Chondrocyte (in vitro differentiated cells): ENCODE data around the gene IL1R2. TPM values are rescaled to one million over a fixed set of nuclear protein-coding genes. Genes with fewer than 3 reads are reported as not detected.
A peak's percentile ranks its signal among the peaks of the same experiment; 100 is the strongest.
"Not testable (repeated sequence)": the region's sequence is repeated elsewhere in the genome, so short reads cannot be mapped to it uniquely, and the experiment has no call there.

Experiments
- DNase-seq: peaks from one replicate; pipeline ENCODE4 v3.0.0; 2021; ENCODE audit warnings: mixed read lengths, low spot score
- H3K27ac Mint-ChIP-seq: one replicate; pipeline ENCODE4 v1.8.0; 2021; ENCODE audit warnings: mild to moderate bottlenecking, moderate library complexity, mixed read lengths; ENCODE audit not compliant: unreplicated experiment
- H3K27me3 Mint-ChIP-seq: 2 replicates; pipeline ENCODE4 v1.8.0; 2021; ENCODE audit warnings: low read depth, mixed read lengths
- H3K36me3 Mint-ChIP-seq: 2 replicates; pipeline ENCODE4 v1.8.0; 2021; ENCODE audit warnings: low read depth, mixed read lengths
- H3K4me1 Mint-ChIP-seq: 2 replicates; pipeline ENCODE4 v1.8.0; 2021; ENCODE audit warnings: low read depth, mild to moderate bottlenecking, mixed read lengths
- H3K4me3 Mint-ChIP-seq: one replicate; pipeline ENCODE4 v1.8.0; 2021; ENCODE audit warnings: mild to moderate bottlenecking, moderate library complexity, mixed read lengths; ENCODE audit not compliant: unreplicated experiment
- H3K9me3 Mint-ChIP-seq: 2 replicates; pipeline ENCODE4 v1.8.0; 2021; ENCODE audit warnings: low read depth, mixed read lengths
- CTCF ChIP-seq: fragments of 200-600 bp; sonication (generic); IDR thresholded peaks from 2 replicates; pipeline ENCODE4 v1.5.0; 2021; ENCODE audit warnings: antibody characterized with exemption, mild to moderate bottlenecking, moderate library complexity
- total RNA-seq: library from RNA; stranded (reverse); gene quantifications from 3 replicates; pipeline ENCODE4 v1.2.1, GENCODE V29; 2021

IL1R2 gene
- total RNA-seq, 1 donor from 2014 or later, result not detected

GRCh38 chr2:102002228-102002627 is 10.5 kb downstream of the IL1R2 start:
- Mint-ChIP-seq H3K4me1 (no peaks in the 10 kb centered on the region), H3K9me3 (no peaks in the 10 kb centered on the region), H3K36me3 (no peaks in the 10 kb centered on the region), H3K27me3 (peaks cover 11% of the 10 kb centered on the region), H3K27ac (no peak overlapping the region), H3K4me3 (no peak overlapping the region)
- no peak for TF ChIP-seq CTCF
- no peak for DNase-seq

- not testable (repeated sequence) for H3K9me3 Mint-ChIP-seq, H3K36me3 Mint-ChIP-seq, DNase-seq, H3K4me3 Mint-ChIP-seq, H3K27me3 Mint-ChIP-seq, H3K27ac Mint-ChIP-seq, H3K4me1 Mint-ChIP-seq
These were observed 11.1 kb downstream of the IL1R2 start for GRCh38 chr2:102002909-102003308.

GRCh38 chr2:102003696-102004095 is 11.9 kb downstream of the IL1R2 start:
- Mint-ChIP-seq H3K27me3 (peaks cover 2% of the 10 kb centered on the region), H3K27ac (no peak overlapping the region), H3K36me3 (no peaks in the 10 kb centered on the region), H3K9me3 (no peaks in the 10 kb centered on the region), H3K4me1 (no peaks in the 10 kb centered on the region), H3K4me3 (no peak overlapping the region)
- DNase-seq, result no peak
- TF ChIP-seq CTCF, result no peak

- H3K27ac Mint-ChIP-seq, result no peak overlapping the region
- no peaks in the 10 kb centered on the region for H3K4me1 Mint-ChIP-seq
- no peaks in the 10 kb centered on the region for H3K9me3 Mint-ChIP-seq
- peaks cover 2% of the 10 kb centered on the region for H3K27me3 Mint-ChIP-seq
- no peak for DNase-seq
- no peaks in the 10 kb centered on the region for H3K36me3 Mint-ChIP-seq
- H3K4me3 Mint-ChIP-seq, result no peak overlapping the region
- no peak for TF ChIP-seq CTCF
These were observed 12.8 kb downstream of the IL1R2 start for GRCh38 chr2:102004581-102004980.

- Mint-ChIP-seq H3K36me3 (no peaks in the 10 kb centered on the region), H3K4me1 (no peaks in the 10 kb centered on the region), H3K9me3 (no peaks in the 10 kb centered on the region), H3K4me3 (no peak overlapping the region), H3K27me3 (peaks cover 2% of the 10 kb centered on the region), H3K27ac (no peak overlapping the region)
- TF ChIP-seq CTCF, result no peak
- no peak for DNase-seq
These were observed 13.7 kb downstream of the IL1R2 start for GRCh38 chr2:102005449-102005848.

GRCh38 chr2:102005989-102006885 is 14.5 kb downstream of the IL1R2 start:
- TF ChIP-seq CTCF, result peak; percentile 86
- Mint-ChIP-seq H3K27me3 (peaks cover 2% of the 10 kb centered on the region), H3K4me1 (no peaks in the 10 kb centered on the region), H3K4me3 (no peak overlapping the region), H3K27ac (no peak overlapping the region), H3K36me3 (no peaks in the 10 kb centered on the region), H3K9me3 (no peaks in the 10 kb centered on the region)
- DNase-seq, result no peak
